GM19025 (cell line): ENCODE data around the gene ADI1.

Experiments used
- ATAC-seq: cut with Tn5 transposase; IDR thresholded peaks from one replicate; pipeline ENCODE4 v1.9.1; 2021; ENCODE audit warnings: mild to moderate bottlenecking, low read depth, moderate library complexity; ENCODE audit not compliant: unreplicated experiment

The ADI1 gene

DNA sequence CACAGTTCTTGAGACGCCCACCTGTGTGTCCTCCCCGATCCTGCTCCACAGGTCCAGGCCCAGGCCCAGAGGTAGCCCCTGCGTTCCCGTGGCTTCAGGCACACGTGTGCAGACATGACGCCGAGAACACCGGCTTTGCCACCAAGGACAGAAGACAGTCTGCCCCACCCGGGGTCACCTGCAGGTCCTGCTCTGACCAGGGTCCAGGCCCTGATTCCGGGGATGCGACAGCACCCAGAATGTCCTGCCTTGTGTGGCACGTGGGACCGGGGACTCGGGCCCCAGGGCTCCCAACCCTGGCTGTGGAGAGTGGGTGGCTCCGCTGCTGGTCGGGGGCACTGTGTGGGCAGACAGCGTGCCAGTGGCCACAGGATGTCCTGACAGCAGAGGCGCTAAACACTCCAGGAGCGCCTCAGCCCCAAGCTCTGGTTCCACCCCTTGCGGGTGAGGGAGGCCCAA lies 36.9 kb downstream of the ADI1 start:
- ATAC-seq, result no peak

DNA sequence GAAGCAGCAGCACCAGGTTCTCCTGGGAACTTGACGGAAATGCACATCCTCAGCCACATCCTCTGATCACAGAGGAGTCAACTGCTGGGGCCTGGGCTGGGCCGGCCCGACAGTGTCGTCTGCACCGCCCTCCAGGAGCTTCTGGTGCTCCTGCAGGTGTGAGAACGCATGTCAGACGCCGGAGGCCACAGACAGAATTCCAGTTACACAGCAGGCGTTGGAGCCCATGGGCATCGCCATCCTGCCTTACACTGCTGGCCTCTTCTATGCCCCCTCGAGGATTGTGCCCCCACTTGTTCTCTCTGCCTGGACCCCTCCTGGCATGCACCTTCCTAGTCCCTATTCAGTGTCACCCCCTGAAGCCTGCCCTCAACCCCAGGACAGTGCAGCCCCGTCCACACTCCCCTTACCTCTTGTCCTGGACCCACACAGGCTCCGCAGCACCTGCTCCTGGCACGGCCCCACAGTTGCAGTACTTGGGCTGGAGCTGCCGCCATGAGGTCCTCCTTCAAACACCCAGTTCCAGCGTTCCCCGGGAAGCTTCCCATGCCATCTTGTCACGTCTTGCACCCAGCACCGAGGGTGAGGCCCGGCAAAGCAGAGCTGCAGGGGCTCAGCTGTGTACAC lies 37.5 kb downstream of the ADI1 start:
- no peak for ATAC-seq

DNA sequence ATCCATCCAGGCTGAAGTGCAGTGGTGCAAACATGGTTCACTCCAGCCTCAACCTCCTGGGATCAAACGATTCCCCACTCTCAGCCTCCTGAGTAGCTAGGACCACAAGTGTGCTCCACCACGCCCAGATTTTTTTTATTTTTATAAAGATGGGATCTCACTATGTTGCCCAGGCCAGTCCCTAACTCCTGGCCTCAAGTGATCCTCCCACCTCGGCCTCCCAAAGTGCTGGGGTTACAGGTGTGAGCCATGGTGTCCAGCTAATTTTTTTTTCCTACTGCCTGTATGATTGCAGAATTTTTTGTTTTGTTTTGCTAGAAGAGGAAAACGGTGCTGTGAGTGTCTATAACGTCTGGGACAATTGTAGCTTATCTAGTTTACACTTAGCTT lies 38.3 kb downstream of the ADI1 start:
- no peak for ATAC-seq

DNA sequence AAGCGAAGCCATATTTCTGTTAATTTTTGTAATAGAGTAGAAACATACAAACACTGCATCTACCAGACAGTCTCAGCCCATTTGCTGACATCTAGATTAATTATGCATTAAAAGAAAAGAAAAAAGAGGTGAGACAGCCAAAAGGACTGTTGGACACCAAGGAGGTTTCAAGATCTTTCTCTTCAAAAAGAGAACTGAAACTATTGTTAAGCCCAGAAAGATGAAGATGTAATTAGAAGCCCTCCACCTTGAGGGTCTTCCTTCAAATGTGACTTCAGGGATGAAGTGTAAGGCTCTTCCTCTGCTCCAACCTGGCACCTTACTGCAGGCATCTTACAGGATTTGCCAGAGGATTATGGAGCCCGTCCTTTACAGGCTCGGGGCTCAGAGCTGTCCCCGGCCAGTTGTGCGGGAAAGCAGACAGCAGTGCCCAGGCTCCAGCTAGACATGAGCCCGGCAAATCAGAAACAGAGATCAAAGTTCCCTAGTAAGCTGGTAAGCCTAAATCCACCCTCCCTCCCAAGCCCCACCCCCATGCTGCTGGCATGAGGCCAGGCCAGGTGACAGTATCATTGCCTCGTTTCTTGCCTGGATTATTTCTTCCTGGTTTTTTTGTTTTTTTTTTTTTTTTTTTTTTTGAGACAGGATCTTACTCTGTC lies 38.9 kb downstream of the ADI1 start:
- ATAC-seq, result no peak

DNA sequence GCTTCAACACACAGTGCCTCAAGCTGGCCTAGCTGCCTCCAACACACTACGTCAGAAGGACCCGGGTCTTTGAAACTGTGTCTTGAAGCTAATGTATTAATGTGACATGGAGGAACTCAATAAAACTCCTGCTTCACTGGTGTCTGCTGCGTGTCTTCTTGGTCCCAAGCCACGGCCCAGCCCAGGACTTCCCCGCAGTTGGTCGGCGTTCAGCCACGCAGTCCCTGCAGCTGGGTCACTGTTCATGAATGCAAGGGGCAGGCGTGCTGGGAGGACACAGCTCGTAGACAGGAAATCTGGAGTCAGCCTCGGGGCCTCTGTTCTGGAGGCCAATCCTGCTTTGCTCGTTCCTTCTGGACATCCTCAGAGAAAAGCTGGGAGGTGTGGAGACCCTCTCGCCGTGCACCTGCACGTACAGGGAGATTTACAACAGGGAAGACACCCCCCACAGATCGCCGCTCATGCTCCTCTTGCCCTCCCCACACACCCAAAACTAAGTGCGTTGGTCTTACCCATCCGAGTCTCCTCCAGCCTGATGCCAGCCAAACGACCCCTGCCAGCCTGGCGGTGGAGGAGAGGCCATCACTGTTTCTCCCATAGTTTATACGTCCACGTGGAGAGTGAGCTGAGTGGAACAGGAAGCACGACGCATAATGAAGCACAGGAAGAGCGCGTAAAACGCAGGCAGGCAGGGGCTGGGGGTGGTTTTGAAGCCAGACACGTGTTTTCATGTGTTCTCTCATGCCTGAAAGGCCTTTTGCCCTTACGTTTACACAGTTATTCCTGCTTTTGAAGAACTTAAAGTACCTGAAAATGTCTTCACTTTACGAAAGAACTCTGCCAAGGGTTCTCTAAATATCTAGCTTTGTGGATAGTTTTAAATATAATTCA lies 39.7 kb downstream of the ADI1 start:
- ATAC-seq, result no peak

DNA sequence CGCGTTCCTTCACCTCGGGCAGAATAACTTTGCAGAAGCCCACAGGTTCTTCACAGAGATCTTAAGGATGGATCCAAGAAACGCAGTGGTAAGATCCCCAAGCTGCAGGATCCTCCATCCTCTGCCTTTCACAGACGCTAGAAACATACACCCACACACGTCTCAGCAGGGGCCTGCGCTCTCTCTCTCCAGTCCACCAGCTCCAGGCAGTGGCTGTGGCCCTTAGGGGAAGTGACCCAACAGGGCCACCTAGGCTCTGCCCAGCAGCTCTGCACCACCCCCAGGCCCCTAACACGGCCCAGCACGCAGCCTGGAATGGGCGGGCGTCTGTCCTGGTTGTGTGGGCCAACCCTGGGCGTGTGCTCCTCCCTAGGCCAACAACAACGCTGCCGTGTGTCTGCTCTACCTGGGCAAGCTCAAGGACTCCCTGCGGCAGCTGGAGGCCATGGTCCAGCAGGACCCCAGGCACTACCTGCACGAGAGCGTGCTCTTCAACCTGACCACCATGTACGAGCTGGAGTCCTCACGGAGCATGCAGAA lies 40.4 kb downstream of the ADI1 start:
- no peak for ATAC-seq

DNA sequence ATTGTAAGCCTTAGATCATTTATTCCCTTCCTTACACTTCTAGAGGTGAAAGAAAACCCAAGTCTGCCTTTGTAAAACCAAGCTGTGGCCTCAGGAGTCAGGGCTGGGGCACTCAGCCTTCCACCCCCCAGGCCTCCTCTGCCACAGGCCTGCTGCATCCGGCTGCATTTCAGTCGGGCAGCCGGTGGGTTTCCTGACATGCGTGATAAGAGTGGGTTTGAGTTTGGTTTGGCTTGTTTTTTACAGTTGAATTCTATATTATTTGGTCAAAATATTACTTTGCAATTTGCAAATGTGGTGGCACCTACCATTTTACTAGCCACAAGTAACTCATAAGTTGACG lies 42.4 kb downstream of the ADI1 start:
- no peak for ATAC-seq

DNA sequence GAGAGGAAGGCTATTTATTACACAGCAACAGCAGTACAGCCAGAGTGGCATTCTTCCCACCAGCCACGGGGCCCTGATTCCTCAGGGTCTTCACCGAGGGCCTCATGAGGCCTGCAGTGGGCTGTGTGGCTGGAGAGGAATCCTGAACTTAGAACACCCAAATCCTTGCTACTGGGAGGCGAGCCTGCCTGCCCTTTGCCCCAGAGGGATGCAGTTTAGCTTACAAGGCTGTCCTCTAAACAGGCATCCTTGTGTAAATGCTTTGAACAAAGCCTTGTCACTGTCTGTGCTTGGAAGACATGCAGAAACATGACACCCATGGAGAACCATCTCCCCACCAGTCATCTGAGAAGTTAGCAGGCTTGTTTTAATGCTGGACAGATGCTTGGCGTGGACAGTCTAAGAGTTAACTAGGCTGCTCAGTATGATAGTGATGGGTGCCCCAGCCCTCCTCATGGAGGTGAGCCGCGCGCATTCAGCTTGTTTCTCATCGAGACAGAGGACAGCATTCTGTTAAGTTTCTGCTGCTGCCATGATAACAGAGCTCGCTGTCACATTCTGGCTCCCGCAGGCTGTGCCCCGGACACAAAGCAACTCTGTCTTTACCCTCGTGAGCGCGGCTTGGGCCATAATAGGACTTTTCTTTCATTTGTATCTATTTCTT lies 42.9 kb downstream of the ADI1 start:
- ATAC-seq, result no peak

DNA sequence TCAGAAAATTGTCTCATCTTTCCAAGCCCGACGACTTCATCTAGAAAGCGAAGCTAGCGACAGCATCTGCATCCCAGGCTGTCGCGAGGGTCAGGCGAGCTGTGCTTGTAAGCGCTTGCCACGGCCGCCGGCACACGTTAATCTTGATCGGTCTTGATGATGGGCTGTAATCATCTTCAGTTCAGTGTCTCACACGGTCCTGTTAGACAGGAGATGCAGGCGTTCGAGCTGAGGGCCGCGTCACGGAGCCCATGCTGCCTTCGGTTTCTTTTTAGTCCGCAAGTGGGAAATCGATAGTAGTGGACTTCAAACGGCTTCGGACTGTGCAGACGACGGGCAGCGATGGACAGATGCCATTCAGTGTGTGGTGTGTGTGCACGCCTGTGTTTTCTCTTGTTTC lies 43.6 kb downstream of the ADI1 start:
- no peak for ATAC-seq

DNA sequence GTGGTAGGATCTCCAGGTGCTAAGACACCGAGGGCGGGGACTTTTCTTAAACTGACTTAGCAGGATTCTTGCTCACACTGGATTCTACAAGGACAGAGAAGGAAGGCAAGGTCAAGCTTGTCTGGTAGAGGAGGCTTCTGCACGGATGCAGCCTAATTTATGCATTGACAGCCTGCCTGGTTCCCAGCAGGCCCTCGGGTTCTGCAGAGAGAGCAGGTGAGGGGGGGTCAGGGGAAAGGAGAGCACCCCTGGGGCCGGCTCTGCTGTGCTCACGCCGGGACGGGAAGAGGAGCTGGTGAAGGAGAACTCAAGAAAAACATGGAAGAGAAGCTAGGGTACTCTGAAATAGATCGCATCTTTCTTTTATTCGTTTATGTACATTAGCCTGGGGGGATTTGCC lies 46.4 kb downstream of the ADI1 start:
- ATAC-seq, result no peak

DNA sequence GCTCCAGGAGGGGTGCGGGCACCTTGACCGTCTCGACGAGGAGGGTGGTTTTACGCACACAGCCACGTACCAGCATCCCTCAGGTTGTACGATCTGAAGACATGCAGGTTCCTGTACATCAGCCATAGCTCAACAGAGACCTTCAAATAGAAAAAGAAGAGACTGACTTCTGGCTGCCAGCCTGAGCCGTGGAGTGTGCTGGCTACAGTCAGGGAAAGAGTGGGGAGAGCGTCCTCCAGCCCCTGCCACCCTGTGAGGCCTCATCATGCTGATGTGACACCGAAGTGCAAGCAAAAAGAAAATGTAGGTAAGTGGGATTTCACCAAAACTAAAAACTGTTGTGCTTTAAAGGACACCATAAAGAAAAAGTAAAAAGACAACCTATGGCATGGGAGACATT lies 47.0 kb downstream of the ADI1 start:
- no peak for ATAC-seq

DNA sequence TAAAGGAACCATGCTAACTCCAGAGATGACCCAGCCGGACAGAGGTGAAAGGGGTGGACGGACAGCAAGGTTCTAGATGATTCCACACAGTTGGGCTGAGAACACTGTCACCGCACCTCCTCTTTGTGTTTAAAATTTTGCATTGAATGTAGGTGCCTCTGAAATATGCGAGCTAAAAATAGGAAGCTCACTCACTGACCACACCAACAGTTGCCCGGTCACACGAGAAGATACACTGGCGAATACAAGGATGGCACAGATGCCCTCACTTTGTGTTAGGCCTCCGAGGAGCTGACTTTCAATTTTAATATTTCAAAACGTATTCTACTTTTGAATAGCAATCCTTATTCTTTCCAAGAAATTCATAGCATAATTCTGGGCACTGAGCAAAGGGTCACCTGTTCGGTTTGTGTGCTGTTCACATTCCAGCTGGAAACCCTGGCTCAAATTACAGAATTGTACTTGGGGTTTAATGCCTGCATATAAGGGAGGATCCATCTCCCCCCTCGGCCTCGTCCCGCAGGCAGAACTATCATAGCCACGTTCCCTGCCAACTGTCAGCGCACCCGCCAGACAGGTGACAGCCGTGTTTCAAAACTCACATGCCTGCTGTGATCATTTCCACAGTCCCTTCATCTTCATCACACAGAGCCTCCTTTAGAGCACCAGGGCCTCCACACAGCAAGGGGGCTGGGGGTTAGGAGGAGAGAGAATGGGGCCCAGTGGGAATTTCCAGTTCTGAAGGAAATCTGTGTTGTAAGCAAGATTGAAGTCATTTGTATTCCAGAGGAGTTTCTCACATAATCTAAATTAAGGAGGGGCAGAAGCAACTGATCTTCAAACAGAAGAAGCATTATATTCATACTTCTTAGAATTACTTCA lies 48.2 kb downstream of the ADI1 start:
- ATAC-seq, result no peak

DNA sequence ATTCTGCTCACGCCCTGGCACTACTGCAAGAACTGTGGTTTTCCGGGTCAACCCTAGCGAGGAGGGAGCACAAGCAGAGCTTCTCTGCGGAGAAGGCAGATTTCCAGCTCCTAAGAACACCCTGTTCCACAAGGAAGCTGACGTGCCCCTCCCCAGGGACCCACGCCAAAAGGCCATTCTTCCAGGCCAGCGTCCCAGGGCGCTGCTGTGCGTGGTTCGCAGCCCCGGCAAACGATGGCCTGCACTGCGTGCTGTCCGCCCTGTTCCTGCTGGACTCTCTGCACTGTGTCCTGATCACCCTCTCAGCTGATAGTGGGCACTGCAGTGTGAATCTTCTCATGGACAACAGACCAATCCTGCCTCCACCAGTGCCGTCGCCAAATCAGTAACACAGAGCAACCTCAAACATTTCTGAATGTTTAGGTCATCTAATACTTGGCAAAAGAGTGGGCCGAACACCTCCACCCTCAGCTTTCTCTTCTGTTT lies 49.1 kb downstream of the ADI1 start:
- no peak for ATAC-seq

DNA sequence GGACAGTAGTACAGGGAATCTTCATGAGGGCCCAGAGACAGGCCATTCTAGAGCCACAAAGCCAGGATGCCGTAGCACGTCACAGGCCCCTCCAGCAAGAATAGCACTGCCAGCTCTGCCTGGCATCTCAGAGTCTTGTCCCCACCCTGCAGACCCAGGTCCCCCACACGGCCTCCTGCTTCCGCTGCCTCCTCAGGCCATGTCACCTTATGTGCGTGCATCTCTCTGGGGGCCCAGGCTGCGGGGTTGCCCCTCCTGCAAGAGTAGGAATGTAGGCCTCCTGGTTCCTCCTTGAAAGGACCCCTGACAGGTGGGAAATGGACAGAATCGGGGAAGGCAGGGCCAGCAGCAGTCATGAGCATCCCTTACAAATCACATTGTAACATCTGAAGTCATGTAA lies 49.8 kb downstream of the ADI1 start:
- ATAC-seq, result no peak

DNA sequence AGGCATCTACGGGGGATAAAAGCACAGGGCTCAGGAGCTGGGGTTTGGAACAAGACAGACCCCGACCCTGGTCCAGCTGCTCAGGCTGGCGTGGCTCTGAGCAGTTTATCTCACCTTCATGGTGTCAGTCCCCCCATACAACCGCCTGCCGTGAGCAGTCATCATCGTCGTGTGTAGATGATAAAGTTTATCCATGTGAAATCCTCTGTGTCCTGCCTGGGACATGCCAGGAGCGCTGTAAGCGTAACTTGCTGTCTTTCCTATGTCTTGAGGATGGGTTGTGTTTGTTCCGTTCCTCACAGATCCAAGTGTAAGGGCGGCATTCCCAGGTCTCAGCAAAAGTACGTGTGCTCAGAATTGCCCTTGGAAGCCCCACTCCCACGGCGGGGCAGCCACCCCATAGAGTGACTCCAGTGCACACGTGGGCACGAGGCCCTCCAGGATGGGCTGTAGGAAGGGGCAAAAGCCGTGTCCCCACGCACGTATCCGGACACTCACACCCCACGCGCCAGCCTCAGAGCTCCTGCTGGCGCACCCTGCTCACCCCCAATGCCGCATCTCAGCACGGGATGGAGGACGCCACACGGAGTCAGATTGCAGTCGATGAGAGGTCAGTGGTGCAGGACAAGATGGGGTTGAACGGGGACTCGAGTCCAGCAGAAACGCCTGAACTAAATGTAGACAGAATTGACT lies 50.9 kb downstream of the ADI1 start:
- no peak for ATAC-seq

DNA sequence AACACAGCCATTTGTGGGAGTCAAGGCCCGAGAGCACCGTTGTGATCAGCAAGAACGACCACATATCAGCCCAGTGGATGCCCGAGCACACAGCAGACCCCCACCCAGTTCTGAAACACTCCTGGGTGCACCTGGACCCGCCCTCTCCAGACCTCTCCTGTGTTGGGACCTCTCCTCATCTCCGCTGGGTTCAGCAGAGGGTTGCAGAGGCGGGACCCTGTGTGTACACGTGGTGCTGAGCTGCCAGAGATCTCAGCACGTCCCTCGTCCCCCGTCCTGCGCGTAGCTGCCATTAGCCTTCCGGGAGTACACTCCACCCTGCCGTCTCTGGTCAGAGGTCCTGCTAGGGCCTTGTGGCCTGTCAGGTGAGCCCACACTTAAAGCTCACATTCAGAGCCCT lies 51.7 kb downstream of the ADI1 start:
- no peak for ATAC-seq

DNA sequence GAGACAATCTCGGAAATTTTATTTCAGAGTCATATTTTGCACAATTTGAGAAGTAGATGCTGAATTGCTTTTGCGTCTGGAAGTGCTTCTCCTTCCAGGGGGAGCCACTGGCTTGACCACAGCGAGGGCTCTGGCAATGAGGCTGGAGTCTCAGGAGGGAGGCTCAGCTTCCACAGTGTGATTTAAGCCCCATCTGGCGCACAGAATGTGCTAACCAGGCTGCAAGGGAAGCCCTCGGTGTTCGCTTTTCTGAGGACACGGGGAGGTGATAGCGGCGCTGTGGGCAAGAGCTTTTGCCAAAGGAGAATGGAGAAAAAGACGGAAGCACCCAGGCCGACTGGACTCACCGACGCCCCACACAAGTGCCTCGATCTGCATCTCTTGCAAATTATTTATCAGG lies 52.4 kb downstream of the ADI1 start:
- ATAC-seq, result no peak

DNA sequence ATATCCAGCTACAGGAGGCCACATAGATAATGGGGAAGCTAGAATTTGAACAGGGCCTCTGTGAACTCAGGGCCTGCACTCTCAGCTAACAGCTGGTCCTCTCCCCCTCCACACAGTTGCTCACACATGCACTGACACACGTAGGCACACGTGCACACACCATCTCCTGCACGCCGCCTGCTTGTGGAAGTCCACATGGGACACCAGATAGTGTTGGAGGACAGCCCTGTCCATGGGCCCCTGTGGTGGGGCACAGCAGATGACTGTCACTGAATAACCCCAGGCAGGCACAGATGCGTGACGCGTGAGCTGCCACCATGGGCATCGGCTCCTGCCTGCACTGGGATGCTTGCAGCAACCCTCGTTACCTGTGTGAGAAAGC lies 52.9 kb downstream of the ADI1 start:
- ATAC-seq, result no peak

DNA sequence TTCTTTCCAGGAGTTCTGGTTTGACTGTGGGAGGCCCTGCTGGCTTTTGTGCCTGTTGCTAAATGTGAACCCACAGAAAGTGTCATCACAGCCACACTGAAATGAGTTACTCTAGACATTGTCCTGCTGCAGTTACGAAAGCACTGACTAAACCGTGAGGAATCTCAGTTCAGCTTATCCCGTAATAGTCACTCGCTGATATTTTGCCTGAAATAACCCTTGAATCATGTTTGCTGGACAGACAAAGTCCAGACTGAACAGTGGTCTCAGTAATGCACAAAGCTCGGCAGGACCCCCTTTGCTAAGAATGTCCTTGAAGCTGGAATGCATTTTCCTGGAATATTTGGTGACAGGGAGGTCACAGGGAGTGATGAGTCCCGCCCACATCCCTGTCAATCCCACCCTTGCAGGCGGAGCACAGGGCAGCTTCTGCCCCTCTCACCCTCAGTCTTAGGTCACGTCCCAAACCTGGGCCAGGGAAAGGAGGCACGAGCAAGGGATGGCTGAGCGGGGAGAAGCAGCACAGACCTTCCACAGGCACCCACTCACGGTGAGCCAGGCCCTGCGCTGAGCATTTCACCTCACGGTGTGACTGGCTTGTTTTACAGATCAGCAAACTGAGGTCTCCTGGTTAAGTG lies 53.4 kb downstream of the ADI1 start:
- no peak for ATAC-seq
